A549 (cell line): ENCODE results near the gene TGFBI. TPM values are rescaled to one million over a fixed set of nuclear protein-coding genes. Genes with fewer than 3 reads are reported as not detected.
A peak's percentile ranks its signal among the peaks of the same experiment; 100 is the strongest.

Experiments used
- ATAC-seq, 2 experiments: fragments of 200-7000 bp in 1 of 2; fragments of >200 bp in 1 of 2; cut with Nextera tagmentation in 1 of 2; cut with Tn5 transposase in 1 of 2; 3 replicates each; pipeline versions ENCODE4 v1.8.0 to v1.9.1; 2018 to 2020; ENCODE audit warnings: mild to moderate bottlenecking in 1 of 2, moderate library complexity in 1 of 2
- CTCF ChIA-PET: fragments of 300-600 bp; sonication (Branson Sonifier 250); formaldehyde crosslinking; extraction: SDS; loops from one replicate; lab custom pipeline; 2021; ENCODE audit warnings: antibody characterized with exemption, inconsistent platforms; lab: Yijun Ruan, JAX
- POLR2A ChIA-PET: fragments of 350-600 bp; formaldehyde crosslinking; extraction: SDS; loops from one replicate; lab custom pipeline; 2021; ENCODE audit warnings: antibody characterized with exemption, inconsistent platforms; lab: Yijun Ruan, JAX
- DNase-seq, 2 experiments: peaks; one replicate each; pipeline versions ENCODE4 v3.0.0 to v3.0.0-alpha.2; 2011 to 2016; ENCODE audit warnings: low read depth in 1 of 2, low spot score in 1 of 2
- FAIRE-seq: peaks from 2 replicates; lab custom pipeline; 2011; peaks lifted over from hg19 to GRCh38; lab: Jason Lieb, UNC
- H3K27ac ChIP-seq, 2 experiments: fragments of >200 bp; sonication (Bioruptor Twin); formaldehyde crosslinking; 3 replicates each; pipeline ENCODE4 v1.5.1; 2016 to 2017
- H3K4me1 ChIP-seq: fragments of >200 bp; sonication (Bioruptor Twin); formaldehyde crosslinking; 3 replicates; pipeline ENCODE4 v1.6.1; 2016
- H3K4me2 ChIP-seq: fragments of >200 bp; sonication (Bioruptor Twin); formaldehyde crosslinking; 3 replicates; pipeline ENCODE4 v1.6.1; 2016
- H3K4me3 ChIP-seq: fragments of >200 bp; sonication (Bioruptor Twin); formaldehyde crosslinking; 3 replicates; pipeline ENCODE4 v1.5.1; 2016
- H3K9me3 ChIP-seq: fragments of >200 bp; sonication (Bioruptor Twin); formaldehyde crosslinking; 3 replicates; pipeline ENCODE4 v1.6.1; 2016
- BCL3 ChIP-seq: fragments of >200 bp; sonication (Bioruptor Twin); formaldehyde crosslinking; IDR thresholded peaks from 3 replicates; pipeline ENCODE4 v1.6.1; 2016
- CEBPB ChIP-seq, 2 experiments: fragments of >200 bp in 1 of 2; sonication (Bioruptor Twin) in 1 of 2; formaldehyde crosslinking in 1 of 2; IDR thresholded peaks; 2 replicates each; pipeline ENCODE4 v1.6.1; 2012 to 2016
- CHD2 ChIP-seq: fragments of 150-350 bp; IDR thresholded peaks from 2 replicates; pipeline ENCODE4 v1.6.1; 2014; ENCODE audit warnings: low read length; ENCODE audit not compliant: partially characterized antibody
- EHF ChIP-seq: fragments of 250-450 bp; sonication (Bioruptor Pico); IDR thresholded peaks from 2 replicates; pipeline ENCODE4 v1.5.0; 2020; ENCODE audit warnings: mild to moderate bottlenecking
- EP300 ChIP-seq, 2 experiments: fragments of >200 bp; sonication (Bioruptor Twin); formaldehyde crosslinking; IDR thresholded peaks; 2 replicates in 1 of 2; 3 replicates in 1 of 2; pipeline ENCODE4 v1.6.1; 2016 to 2017
- FOSL2 ChIP-seq, 2 experiments: fragments of 450-650 bp in 1 of 2; fragments of >200 bp in 1 of 2; sonication (Bioruptor Twin) in 1 of 2; formaldehyde crosslinking; IDR thresholded peaks; 2 replicates each; pipeline versions ENCODE4 v1.5.0 to v1.6.1; 2016 to 2020; ENCODE audit warnings: mild to moderate bottlenecking in 1 of 2, moderate library complexity in 1 of 2
- FOXS1 ChIP-seq: fragments of 250-450 bp; sonication (Bioruptor Pico); IDR thresholded peaks from 2 replicates; pipeline ENCODE4 v1.5.0; 2020; ENCODE audit warnings: mild to moderate bottlenecking, moderate library complexity
- GATA3 ChIP-seq: IDR thresholded peaks from 2 replicates; pipeline ENCODE4 v1.6.1; 2012; ENCODE audit warnings: borderline replicate concordance
- HDAC2 ChIP-seq: fragments of 200-600 bp; sonication (generic); IDR thresholded peaks from 2 replicates; pipeline ENCODE4 v1.6.1; 2016
- HES2 ChIP-seq: fragments of >200 bp; sonication (Bioruptor Twin); formaldehyde crosslinking; IDR thresholded peaks from 2 replicates; pipeline ENCODE4 v1.6.1; 2016
- HOXB5 ChIP-seq: fragments of 250-450 bp; sonication (Bioruptor Pico); IDR thresholded peaks from 2 replicates; pipeline ENCODE4 v1.5.0; 2020; ENCODE audit warnings: mild to moderate bottlenecking, moderate library complexity
- KDM1A ChIP-seq: fragments of 200-600 bp; sonication (generic); IDR thresholded peaks from 2 replicates; pipeline ENCODE4 v1.6.1; 2016; ENCODE audit warnings: low read depth, mild to moderate bottlenecking
- KDM5A ChIP-seq: fragments of 200-600 bp; sonication (generic); IDR thresholded peaks from 2 replicates; pipeline ENCODE4 v1.6.1; 2016; ENCODE audit warnings: antibody characterized with exemption, mild to moderate bottlenecking
- MAFK ChIP-seq: fragments of 450-650 bp; IDR thresholded peaks from 2 replicates; pipeline ENCODE4 v1.6.1; 2014; ENCODE audit not compliant: partially characterized antibody
- NPAS2 ChIP-seq: fragments of 250-450 bp; sonication (Bioruptor Pico); IDR thresholded peaks from 2 replicates; pipeline ENCODE4 v1.8.0; 2022; ENCODE audit warnings: mild to moderate bottlenecking, moderate library complexity, borderline replicate concordance
- PBX3 ChIP-seq: IDR thresholded peaks from 2 replicates; pipeline ENCODE4 v1.6.1; 2012
- PHF8 ChIP-seq: fragments of 200-600 bp; sonication (generic); IDR thresholded peaks from 2 replicates; pipeline ENCODE4 v1.6.1; 2016; ENCODE audit warnings: low read depth, mild to moderate bottlenecking, antibody characterized with exemption, moderate library complexity, borderline replicate concordance
- POLR2A ChIP-seq: IDR thresholded peaks from 2 replicates; pipeline ENCODE4 v1.6.1; 2012; ENCODE audit warnings: mild to moderate bottlenecking, low read length
- RARB ChIP-seq: fragments of 250-450 bp; sonication (Bioruptor Pico); IDR thresholded peaks from 2 replicates; pipeline ENCODE4 v1.8.0; 2021; ENCODE audit warnings: mild to moderate bottlenecking, moderate library complexity
- RFX5 ChIP-seq: fragments of 450-650 bp; IDR thresholded peaks from 2 replicates; pipeline ENCODE4 v1.7.1; 2014; ENCODE audit warnings: antibody characterized with exemption, mild to moderate bottlenecking, moderate library complexity
- SMC3 ChIP-seq: fragments of >200 bp; sonication (Bioruptor Twin); formaldehyde crosslinking; IDR thresholded peaks from 3 replicates; pipeline ENCODE4 v1.6.1; 2018; ENCODE audit warnings: inconsistent platforms
- ZNF302 ChIP-seq: fragments of 250-450 bp; sonication (Bioruptor Pico); IDR thresholded peaks from 2 replicates; pipeline ENCODE4 v1.9.0; 2021; ENCODE audit warnings: inconsistent platforms, mild to moderate bottlenecking, moderate library complexity
- ZSCAN20 ChIP-seq: fragments of 250-450 bp; sonication (Bioruptor Pico); IDR thresholded peaks from 2 replicates; pipeline ENCODE4 v1.8.0; 2022; ENCODE audit warnings: mild to moderate bottlenecking, moderate library complexity
- WGBS: methylation state at CpG from one replicate; pipeline ENCODE4 v1.1.6; 2017; ENCODE audit errors: missing lambda C conversion rate; 5-methylcytosine and 5-hydroxymethylcytosine counted together
- polyA plus RNA-seq, 4 experiments: library from polyadenylated mRNA; depleted of rRNA in 3 of 4; stranded (reverse); fragments of >200 nt; fragmentation: RNase III in 1 of 4; extraction: RNeasy Plus Mini Kit Qiagen cat#74134 plus additional on column Dnase treatment in 1 of 4; gene quantifications; 2 replicates in 3 of 4; 3 replicates in 1 of 4; pipeline ENCODE4 v1.2.3, GENCODE V29; 2011 to 2017
- TF ChIP-seq, protein P1 (sequence below): fragments of 250-450 bp; sonication (Bioruptor Pico); IDR thresholded peaks from 2 replicates; pipeline ENCODE4 v1.5.0; 2020; ENCODE audit warnings: low read depth, mild to moderate bottlenecking, moderate library complexity
- TF ChIP-seq, protein P2 (sequence below): IDR thresholded peaks from 2 replicates; pipeline ENCODE4 v1.6.1; 2012
- TF ChIP-seq, protein P3 (sequence below): fragments of 200-600 bp; sonication (generic); IDR thresholded peaks from 2 replicates; pipeline ENCODE4 v1.6.1; 2016; ENCODE audit warnings: antibody characterized with exemption, mild to moderate bottlenecking, moderate library complexity
- TF ChIP-seq, protein P4 (sequence below): fragments of >200 bp; sonication (Bioruptor Twin); formaldehyde crosslinking; IDR thresholded peaks from 3 replicates; pipeline ENCODE4 v1.5.1; 2016
- TF ChIP-seq, protein P5 (sequence below): fragments of 250-450 bp; sonication (Bioruptor Pico); IDR thresholded peaks from 2 replicates; pipeline ENCODE4 v1.5.0; 2021; ENCODE audit warnings: mild to moderate bottlenecking, moderate library complexity, borderline replicate concordance

The TGFBI gene
- polyA plus RNA-seq, 2 of the 4 experiments (the other 2 are of a cell fraction), result 1,135 to 1,859 TPM

DNA sequence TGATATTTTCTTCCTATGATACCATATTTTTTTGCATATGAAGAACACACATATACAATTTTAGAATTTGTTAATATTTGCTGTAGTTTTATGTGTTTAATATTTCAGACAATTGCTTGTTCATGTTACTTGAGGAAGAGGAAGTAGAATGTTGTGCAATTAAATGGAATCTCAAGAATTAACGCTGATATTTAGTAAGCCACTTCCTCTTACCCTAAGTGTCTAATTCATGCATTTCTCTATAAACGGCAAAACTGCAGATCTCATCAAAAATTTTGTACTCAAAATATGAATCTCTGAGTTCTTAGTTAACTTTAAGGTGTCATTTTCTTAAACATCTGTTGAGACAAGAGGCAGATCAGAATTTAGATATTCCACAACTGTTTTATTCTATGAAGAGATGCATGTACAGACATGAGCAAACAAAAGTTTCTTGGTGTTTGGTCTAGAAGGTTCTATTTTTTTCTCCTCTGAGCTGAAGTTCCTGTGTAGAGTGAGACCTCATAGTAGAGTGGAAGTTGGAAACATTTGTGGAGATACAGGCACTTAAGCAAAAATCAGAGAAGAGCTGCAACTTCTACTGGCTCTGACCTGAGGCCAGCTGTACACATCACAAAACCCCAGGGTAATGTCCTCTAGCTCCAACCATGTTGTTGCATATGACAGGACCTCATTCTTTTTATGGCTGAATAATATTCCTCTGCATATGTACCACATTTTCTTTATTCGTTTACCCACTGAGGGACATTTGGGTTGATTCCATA lies 16.6 kb upstream of the TGFBI start:
- DNase-seq (peak; percentile 44 to 79), FAIRE-seq (no peak), ATAC-seq (peak in 1 of 2 experiments; percentile 40; a peak in 3 of 6 replicates)
- no peaks in the 10 kb centered on the region for H3K9me3 ChIP-seq
- ChIA-PET POLR2A (interaction anchor here (0.7 to 3.2 kb wide), 5 partner anchors 16 to 45 kb away, joined by 3 to 20 read pairs (median 3); partner anchors contain the start of gene TGFBI), CTCF (interaction anchor here (0.6 to 3.8 kb wide), 13 partner anchors 16 to 435 kb away, joined by 3 to 22 read pairs (median 3); no protein-coding TSS in a partner anchor)
- H3K4me3 ChIP-seq, result no peak overlapping the region
- under 1% methylated on average over 3 of the region's 3 CpGs for WGBS
- peak overlapping the region; percentile 60 for H3K4me2 ChIP-seq
- H3K27ac ChIP-seq, result peak overlapping the region; percentile 96 to 97
- H3K4me1 ChIP-seq, result peaks cover 77% of the 10 kb centered on the region
- TF ChIP-seq ZNF302, result no peak
- TF ChIP-seq, protein P1, sequence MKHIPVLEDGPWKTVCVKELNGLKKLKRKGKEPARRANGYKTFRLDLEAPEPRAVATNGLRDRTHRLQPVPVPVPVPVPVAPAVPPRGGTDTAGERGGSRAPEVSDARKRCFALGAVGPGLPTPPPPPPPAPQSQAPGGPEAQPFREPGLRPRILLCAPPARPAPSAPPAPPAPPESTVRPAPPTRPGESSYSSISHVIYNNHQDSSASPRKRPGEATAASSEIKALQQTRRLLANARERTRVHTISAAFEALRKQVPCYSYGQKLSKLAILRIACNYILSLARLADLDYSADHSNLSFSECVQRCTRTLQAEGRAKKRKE (CRISPR knock-in tag), result 0 out of 2 replicates have a peak, but pooled peaks have one; percentile 52
- no peak for TF ChIP-seq HDAC2
- TF ChIP-seq HOXB5 (CRISPR knock-in tag), result no peak
- no peak for TF ChIP-seq CHD2
- TF ChIP-seq, protein P2, sequence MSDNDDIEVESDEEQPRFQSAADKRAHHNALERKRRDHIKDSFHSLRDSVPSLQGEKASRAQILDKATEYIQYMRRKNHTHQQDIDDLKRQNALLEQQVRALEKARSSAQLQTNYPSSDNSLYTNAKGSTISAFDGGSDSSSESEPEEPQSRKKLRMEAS, result no peak
- TF ChIP-seq, protein P3, sequence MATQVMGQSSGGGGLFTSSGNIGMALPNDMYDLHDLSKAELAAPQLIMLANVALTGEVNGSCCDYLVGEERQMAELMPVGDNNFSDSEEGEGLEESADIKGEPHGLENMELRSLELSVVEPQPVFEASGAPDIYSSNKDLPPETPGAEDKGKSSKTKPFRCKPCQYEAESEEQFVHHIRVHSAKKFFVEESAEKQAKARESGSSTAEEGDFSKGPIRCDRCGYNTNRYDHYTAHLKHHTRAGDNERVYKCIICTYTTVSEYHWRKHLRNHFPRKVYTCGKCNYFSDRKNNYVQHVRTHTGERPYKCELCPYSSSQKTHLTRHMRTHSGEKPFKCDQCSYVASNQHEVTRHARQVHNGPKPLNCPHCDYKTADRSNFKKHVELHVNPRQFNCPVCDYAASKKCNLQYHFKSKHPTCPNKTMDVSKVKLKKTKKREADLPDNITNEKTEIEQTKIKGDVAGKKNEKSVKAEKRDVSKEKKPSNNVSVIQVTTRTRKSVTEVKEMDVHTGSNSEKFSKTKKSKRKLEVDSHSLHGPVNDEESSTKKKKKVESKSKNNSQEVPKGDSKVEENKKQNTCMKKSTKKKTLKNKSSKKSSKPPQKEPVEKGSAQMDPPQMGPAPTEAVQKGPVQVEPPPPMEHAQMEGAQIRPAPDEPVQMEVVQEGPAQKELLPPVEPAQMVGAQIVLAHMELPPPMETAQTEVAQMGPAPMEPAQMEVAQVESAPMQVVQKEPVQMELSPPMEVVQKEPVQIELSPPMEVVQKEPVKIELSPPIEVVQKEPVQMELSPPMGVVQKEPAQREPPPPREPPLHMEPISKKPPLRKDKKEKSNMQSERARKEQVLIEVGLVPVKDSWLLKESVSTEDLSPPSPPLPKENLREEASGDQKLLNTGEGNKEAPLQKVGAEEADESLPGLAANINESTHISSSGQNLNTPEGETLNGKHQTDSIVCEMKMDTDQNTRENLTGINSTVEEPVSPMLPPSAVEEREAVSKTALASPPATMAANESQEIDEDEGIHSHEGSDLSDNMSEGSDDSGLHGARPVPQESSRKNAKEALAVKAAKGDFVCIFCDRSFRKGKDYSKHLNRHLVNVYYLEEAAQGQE, result no peak
- peak; percentile 44; the same call in 1 of the 2 replicates for TF ChIP-seq RFX5
- TF ChIP-seq PHF8, result no peak
- TF ChIP-seq HES2, result peak; percentile 53; the same call in 1 of the 2 replicates
- TF ChIP-seq PBX3, result no peak
- peak; percentile 99 for TF ChIP-seq MAFK
- no peak for TF ChIP-seq ZSCAN20 (CRISPR knock-in tag)
- TF ChIP-seq, protein P4, sequence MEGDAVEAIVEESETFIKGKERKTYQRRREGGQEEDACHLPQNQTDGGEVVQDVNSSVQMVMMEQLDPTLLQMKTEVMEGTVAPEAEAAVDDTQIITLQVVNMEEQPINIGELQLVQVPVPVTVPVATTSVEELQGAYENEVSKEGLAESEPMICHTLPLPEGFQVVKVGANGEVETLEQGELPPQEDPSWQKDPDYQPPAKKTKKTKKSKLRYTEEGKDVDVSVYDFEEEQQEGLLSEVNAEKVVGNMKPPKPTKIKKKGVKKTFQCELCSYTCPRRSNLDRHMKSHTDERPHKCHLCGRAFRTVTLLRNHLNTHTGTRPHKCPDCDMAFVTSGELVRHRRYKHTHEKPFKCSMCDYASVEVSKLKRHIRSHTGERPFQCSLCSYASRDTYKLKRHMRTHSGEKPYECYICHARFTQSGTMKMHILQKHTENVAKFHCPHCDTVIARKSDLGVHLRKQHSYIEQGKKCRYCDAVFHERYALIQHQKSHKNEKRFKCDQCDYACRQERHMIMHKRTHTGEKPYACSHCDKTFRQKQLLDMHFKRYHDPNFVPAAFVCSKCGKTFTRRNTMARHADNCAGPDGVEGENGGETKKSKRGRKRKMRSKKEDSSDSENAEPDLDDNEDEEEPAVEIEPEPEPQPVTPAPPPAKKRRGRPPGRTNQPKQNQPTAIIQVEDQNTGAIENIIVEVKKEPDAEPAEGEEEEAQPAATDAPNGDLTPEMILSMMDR, result no peak
- TF ChIP-seq, protein P5, sequence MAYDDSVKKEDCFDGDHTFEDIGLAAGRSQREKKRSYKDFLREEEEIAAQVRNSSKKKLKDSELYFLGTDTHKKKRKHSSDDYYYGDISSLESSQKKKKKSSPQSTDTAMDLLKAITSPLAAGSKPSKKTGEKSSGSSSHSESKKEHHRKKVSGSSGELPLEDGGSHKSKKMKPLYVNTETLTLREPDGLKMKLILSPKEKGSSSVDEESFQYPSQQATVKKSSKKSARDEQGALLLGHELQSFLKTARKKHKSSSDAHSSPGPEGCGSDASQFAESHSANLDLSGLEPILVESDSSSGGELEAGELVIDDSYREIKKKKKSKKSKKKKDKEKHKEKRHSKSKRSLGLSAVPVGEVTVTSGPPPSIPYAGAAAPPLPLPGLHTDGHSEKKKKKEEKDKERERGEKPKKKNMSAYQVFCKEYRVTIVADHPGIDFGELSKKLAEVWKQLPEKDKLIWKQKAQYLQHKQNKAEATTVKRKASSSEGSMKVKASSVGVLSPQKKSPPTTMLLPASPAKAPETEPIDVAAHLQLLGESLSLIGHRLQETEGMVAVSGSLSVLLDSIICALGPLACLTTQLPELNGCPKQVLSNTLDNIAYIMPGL, result no peak
- TF ChIP-seq FOSL2 (IDR thresholded peaks at IDR 0.05), result no peak
- 0 out of 2 replicates have a peak, but pooled peaks have one; percentile 43 for TF ChIP-seq FOSL2 (CRISPR knock-in tag; IDR thresholded peaks at IDR 0.05)
- TF ChIP-seq SMC3, result no peak
- peak; percentile 43; the same call in 1 of the 2 replicates for TF ChIP-seq GATA3
- peak; percentile 11 to 42; a peak in 1 of 5 replicates for TF ChIP-seq EP300 (IDR thresholded peaks at IDR 0.05)
- TF ChIP-seq BCL3, result 0 out of 3 replicates have a peak, but pooled peaks have one; percentile 48
- no peak for TF ChIP-seq NPAS2
- no peak for TF ChIP-seq KDM1A
- TF ChIP-seq RARB (CRISPR knock-in tag), result no peak
- peak; percentile 84 for TF ChIP-seq EHF (CRISPR knock-in tag)
- TF ChIP-seq POLR2A, result no peak
- no peak for TF ChIP-seq KDM5A
- peak; percentile 42; the same call in 1 of the 2 replicates for TF ChIP-seq FOXS1 (CRISPR knock-in tag)
- TF ChIP-seq CEBPB (IDR thresholded peaks at IDR 0.05), result peak; percentile 96 to 99
